Measurements from ENCODE around the gene DNM1L. TPM values are rescaled to one million over a fixed set of nuclear protein-coding genes. Genes with fewer than 3 reads are reported as not detected.

DNM1L gene
- polyA plus RNA-seq, 2 of the 4 experiments (the other 2 are of a cell fraction): 67.0 to 121 TPM

DNA sequence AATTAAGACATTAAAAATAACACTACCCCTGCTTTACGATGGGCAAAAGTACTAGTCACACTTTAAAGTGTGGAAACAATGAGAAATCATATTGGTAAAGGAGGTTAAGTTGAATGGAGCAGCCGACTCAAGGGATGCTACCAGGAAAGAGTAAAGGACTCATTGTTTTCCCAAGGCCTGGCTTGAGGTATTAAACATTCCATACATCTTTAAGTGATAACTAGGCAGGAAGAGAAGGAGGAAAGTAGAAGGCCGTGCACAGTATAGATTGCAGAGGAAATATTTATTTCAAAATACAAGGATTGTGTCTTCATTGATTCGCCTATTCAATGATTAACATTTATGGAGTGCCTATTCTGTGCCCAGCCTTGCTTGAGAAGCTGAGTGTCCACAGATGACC is 97.2 kb downstream of the DNM1L start:
- Histone ChIP-seq H3K4me2 (no peak overlapping the region), H3K27ac (no peak overlapping the region), H3K4me1 (no peaks in the 10 kb centered on the region), H3K4me3 (no peak overlapping the region), H3K9me3 (no peaks in the 10 kb centered on the region)
- ChIA-PET POLR2A (no interaction called here), CTCF (interaction anchor here (1.4 kb wide), 1 partner anchor 20 kb away, joined by 4 read pairs; the partner anchor contains the start of gene YARS2)
- DNase-seq (ENCODE audit: low read depth in 1 of 2, low spot score in 1 of 2): no peak
- FAIRE-seq: no peak
- 33% methylated on average over 4 of the region's 4 CpGs for WGBS (ENCODE audit: missing lambda C conversion rate)
- no peak for ATAC-seq
- TF ChIP-seq ZFP36 (IDR thresholded peaks at IDR 0.05; ENCODE audit: borderline replicate concordance, partially characterized antibody): no peak
- no peak for TF ChIP-seq POLR2A (IDR thresholded peaks at IDR 0.05; ENCODE audit: low read length)
- no peak for TF ChIP-seq CHD2 (IDR thresholded peaks at IDR 0.05; ENCODE audit: low read length, partially characterized antibody)
- TF ChIP-seq KDM1A (IDR thresholded peaks at IDR 0.05; ENCODE audit: low read depth): no peak
- TF ChIP-seq, protein P1, sequence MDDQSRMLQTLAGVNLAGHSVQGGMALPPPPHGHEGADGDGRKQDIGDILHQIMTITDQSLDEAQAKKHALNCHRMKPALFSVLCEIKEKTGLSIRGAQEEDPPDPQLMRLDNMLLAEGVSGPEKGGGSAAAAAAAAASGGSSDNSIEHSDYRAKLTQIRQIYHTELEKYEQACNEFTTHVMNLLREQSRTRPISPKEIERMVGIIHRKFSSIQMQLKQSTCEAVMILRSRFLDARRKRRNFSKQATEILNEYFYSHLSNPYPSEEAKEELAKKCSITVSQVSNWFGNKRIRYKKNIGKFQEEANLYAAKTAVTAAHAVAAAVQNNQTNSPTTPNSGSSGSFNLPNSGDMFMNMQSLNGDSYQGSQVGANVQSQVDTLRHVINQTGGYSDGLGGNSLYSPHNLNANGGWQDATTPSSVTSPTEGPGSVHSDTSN (IDR thresholded peaks at IDR 0.05): no peak
- TF ChIP-seq MYC (IDR thresholded peaks at IDR 0.05; ENCODE audit: borderline replicate concordance, low read length): no peak
- TF ChIP-seq, protein P2, sequence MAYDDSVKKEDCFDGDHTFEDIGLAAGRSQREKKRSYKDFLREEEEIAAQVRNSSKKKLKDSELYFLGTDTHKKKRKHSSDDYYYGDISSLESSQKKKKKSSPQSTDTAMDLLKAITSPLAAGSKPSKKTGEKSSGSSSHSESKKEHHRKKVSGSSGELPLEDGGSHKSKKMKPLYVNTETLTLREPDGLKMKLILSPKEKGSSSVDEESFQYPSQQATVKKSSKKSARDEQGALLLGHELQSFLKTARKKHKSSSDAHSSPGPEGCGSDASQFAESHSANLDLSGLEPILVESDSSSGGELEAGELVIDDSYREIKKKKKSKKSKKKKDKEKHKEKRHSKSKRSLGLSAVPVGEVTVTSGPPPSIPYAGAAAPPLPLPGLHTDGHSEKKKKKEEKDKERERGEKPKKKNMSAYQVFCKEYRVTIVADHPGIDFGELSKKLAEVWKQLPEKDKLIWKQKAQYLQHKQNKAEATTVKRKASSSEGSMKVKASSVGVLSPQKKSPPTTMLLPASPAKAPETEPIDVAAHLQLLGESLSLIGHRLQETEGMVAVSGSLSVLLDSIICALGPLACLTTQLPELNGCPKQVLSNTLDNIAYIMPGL (CRISPR knock-in tag; IDR thresholded peaks at IDR 0.05; ENCODE audit: borderline replicate concordance): no peak
- TF ChIP-seq RARB (CRISPR knock-in tag; IDR thresholded peaks at IDR 0.05): no peak
- TF ChIP-seq ZNF302 (CRISPR knock-in tag; IDR thresholded peaks at IDR 0.05): no peak
- TF ChIP-seq, protein P3, sequence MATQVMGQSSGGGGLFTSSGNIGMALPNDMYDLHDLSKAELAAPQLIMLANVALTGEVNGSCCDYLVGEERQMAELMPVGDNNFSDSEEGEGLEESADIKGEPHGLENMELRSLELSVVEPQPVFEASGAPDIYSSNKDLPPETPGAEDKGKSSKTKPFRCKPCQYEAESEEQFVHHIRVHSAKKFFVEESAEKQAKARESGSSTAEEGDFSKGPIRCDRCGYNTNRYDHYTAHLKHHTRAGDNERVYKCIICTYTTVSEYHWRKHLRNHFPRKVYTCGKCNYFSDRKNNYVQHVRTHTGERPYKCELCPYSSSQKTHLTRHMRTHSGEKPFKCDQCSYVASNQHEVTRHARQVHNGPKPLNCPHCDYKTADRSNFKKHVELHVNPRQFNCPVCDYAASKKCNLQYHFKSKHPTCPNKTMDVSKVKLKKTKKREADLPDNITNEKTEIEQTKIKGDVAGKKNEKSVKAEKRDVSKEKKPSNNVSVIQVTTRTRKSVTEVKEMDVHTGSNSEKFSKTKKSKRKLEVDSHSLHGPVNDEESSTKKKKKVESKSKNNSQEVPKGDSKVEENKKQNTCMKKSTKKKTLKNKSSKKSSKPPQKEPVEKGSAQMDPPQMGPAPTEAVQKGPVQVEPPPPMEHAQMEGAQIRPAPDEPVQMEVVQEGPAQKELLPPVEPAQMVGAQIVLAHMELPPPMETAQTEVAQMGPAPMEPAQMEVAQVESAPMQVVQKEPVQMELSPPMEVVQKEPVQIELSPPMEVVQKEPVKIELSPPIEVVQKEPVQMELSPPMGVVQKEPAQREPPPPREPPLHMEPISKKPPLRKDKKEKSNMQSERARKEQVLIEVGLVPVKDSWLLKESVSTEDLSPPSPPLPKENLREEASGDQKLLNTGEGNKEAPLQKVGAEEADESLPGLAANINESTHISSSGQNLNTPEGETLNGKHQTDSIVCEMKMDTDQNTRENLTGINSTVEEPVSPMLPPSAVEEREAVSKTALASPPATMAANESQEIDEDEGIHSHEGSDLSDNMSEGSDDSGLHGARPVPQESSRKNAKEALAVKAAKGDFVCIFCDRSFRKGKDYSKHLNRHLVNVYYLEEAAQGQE (IDR thresholded peaks at IDR 0.05): no peak
- TF ChIP-seq EHMT2 (IDR thresholded peaks at IDR 0.05; ENCODE audit: low read depth): no peak
- TF ChIP-seq FOSB (CRISPR knock-in tag; IDR thresholded peaks at IDR 0.05): no peak

- DNase-seq (ENCODE audit: low read depth in 1 of 2, low spot score in 1 of 2): no peak
- Histone ChIP-seq H3K4me1 (no peaks in the 10 kb centered on the region), H3K4me3 (no peak overlapping the region), H3K9me3 (no peaks in the 10 kb centered on the region), H3K4me2 (no peak overlapping the region), H3K27ac (no peak overlapping the region)
- WGBS (ENCODE audit: missing lambda C conversion rate): 32% methylated on average over 5 of the region's 5 CpGs
- no peak for FAIRE-seq
- ChIA-PET POLR2A (no interaction called here), CTCF (interaction anchor here (1.6 kb wide), 1 partner anchor 22 kb away, joined by 4 read pairs; the partner anchor contains the start of gene YARS2)
- no peak for ATAC-seq
- no peak for TF ChIP-seq HOXB5 (CRISPR knock-in tag; IDR thresholded peaks at IDR 0.05)
- TF ChIP-seq CBX2 (IDR thresholded peaks at IDR 0.05; ENCODE audit: borderline replicate concordance, low read depth): no peak
- no peak for TF ChIP-seq FOXS1 (CRISPR knock-in tag; IDR thresholded peaks at IDR 0.05)
- TF ChIP-seq, protein P4, sequence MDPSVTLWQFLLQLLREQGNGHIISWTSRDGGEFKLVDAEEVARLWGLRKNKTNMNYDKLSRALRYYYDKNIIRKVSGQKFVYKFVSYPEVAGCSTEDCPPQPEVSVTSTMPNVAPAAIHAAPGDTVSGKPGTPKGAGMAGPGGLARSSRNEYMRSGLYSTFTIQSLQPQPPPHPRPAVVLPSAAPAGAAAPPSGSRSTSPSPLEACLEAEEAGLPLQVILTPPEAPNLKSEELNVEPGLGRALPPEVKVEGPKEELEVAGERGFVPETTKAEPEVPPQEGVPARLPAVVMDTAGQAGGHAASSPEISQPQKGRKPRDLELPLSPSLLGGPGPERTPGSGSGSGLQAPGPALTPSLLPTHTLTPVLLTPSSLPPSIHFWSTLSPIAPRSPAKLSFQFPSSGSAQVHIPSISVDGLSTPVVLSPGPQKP (IDR thresholded peaks at IDR 0.05; ENCODE audit: low read depth, low read length): no peak
- no peak for TF ChIP-seq NPAS2 (CRISPR knock-in tag; IDR thresholded peaks at IDR 0.05; ENCODE audit: borderline replicate concordance)
- TF ChIP-seq, protein P5, sequence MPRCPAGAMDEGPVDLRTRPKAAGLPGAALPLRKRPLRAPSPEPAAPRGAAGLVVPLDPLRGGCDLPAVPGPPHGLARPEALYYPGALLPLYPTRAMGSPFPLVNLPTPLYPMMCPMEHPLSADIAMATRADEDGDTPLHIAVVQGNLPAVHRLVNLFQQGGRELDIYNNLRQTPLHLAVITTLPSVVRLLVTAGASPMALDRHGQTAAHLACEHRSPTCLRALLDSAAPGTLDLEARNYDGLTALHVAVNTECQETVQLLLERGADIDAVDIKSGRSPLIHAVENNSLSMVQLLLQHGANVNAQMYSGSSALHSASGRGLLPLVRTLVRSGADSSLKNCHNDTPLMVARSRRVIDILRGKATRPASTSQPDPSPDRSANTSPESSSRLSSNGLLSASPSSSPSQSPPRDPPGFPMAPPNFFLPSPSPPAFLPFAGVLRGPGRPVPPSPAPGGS (IDR thresholded peaks at IDR 0.05): no peak
- TF ChIP-seq EHF (CRISPR knock-in tag; IDR thresholded peaks at IDR 0.05): no peak
- TF ChIP-seq, protein P6, sequence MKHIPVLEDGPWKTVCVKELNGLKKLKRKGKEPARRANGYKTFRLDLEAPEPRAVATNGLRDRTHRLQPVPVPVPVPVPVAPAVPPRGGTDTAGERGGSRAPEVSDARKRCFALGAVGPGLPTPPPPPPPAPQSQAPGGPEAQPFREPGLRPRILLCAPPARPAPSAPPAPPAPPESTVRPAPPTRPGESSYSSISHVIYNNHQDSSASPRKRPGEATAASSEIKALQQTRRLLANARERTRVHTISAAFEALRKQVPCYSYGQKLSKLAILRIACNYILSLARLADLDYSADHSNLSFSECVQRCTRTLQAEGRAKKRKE (CRISPR knock-in tag; IDR thresholded peaks at IDR 0.05; ENCODE audit: low read depth): no peak
- TF ChIP-seq, protein P3 (IDR thresholded peaks at IDR 0.05): no peak
- TF ChIP-seq, protein P1 (IDR thresholded peaks at IDR 0.05): no peak
- no peak for TF ChIP-seq RNF2 (IDR thresholded peaks at IDR 0.05; ENCODE audit: borderline replicate concordance, low read depth)
Measured at GRCh38 chr12:32777159-32777558, 98.1 kb downstream of the DNM1L start.

Measured in A549 (cell line).